Fibroblast of the aortic adventitia (primary cell): ENCODE data around the gene ITPR1. TPM values are rescaled to one million over a fixed set of nuclear protein-coding genes. Genes with fewer than 3 reads are reported as not detected.

ENCODE experiments used
- DNase-seq: peaks from one replicate; pipeline ENCODE4 v3.0.0-alpha.2; 2010; ENCODE audit warnings: low read depth
- H3K4me3 ChIP-seq: 2 replicates; pipeline ENCODE4 v1.5.1; 2011; ENCODE audit warnings: low read depth, mild to moderate bottlenecking, control low read depth, low read length, moderate library complexity
- CTCF ChIP-seq: IDR thresholded peaks from 2 replicates; pipeline ENCODE4 v1.5.1; 2011; ENCODE audit warnings: mild to moderate bottlenecking, low read length, control low read depth, inconsistent platforms; ENCODE audit not compliant: insufficient read depth
- total RNA-seq: library from RNA; depleted of rRNA; stranded (reverse); fragments of >200 nt; gene quantifications from 2 replicates; pipeline ENCODE4 v1.2.3, GENCODE V29; 2012; ENCODE audit warnings: low replicate concordance

The ITPR1 gene
- total RNA-seq, 1 donor = 8.9 TPM

GRCh38 chr3:4791358-4791757 is 298.2 kb downstream of the ITPR1 start:
- TF ChIP-seq CTCF = no peak
- H3K4me3 ChIP-seq = no peak overlapping the region
- DNase-seq = no peak

GRCh38 chr3:4793311-4793710 is 300.2 kb downstream of the ITPR1 start:
- no peak for TF ChIP-seq CTCF
- no peak for DNase-seq
- H3K4me3 ChIP-seq = no peak overlapping the region

- no peak for DNase-seq
These were observed 301.2 kb downstream of the ITPR1 start for GRCh38 chr3:4794331-4794730.

GRCh38 chr3:4794798-4795197 is 301.6 kb downstream of the ITPR1 start:
- no peak overlapping the region for H3K4me3 ChIP-seq
- TF ChIP-seq CTCF = no peak
- no peak for DNase-seq

More at GRCh38 chr3:4794331-4794730, 301.2 kb downstream of the ITPR1 start:
- H3K4me3 ChIP-seq = no peak overlapping the region
- no peak for TF ChIP-seq CTCF

- DNase-seq = no peak
- no peak overlapping the region for H3K4me3 ChIP-seq
- TF ChIP-seq CTCF = no peak
These were observed 302.8 kb downstream of the ITPR1 start for GRCh38 chr3:4795905-4796304.

- no peak for TF ChIP-seq CTCF
- no peak overlapping the region for H3K4me3 ChIP-seq
- DNase-seq = no peak
These were observed 304.1 kb downstream of the ITPR1 start for GRCh38 chr3:4797201-4797705.
